ENCODE data around the gene KCNJ10. TPM values are rescaled to one million over a fixed set of nuclear protein-coding genes. Genes with fewer than 3 reads are reported as not detected.

Gene KCNJ10
- polyA plus RNA-seq, 1 donor (not counting 4 experiments of a cell fraction or from before 2014, with no cell fraction given): not detected

GRCh38 chr1:160053548-160054365 is 16.2 kb downstream of the KCNJ10 start:
- H3K79me2 ChIP-seq (ENCODE audit: control insufficient read depth, insufficient read depth, low read length): no peaks in the 10 kb centered on the region
- DNase-seq (ENCODE audit: low read depth, low spot score) (no peak), FAIRE-seq (no peak)
- H3K27ac ChIP-seq (ENCODE audit: control insufficient read depth, insufficient read depth, low read length): no peak overlapping the region
- no peak overlapping the region for H2AFZ ChIP-seq (ENCODE audit: control insufficient read depth, low read length)
- H3K4me3 ChIP-seq (ENCODE audit: control insufficient read depth in 2 of 3, extremely low read depth in 1 of 3, insufficient read depth in 2 of 3, low read depth in 1 of 3, low read length in 3 of 3): no peak overlapping the region
- H3K9me3 ChIP-seq (ENCODE audit: control insufficient read depth, low read depth, low read length): no peaks in the 10 kb centered on the region
- dilution Hi-C loops (cut with MboI; ENCODE audit: extremely low pct_ligation_motif_present, low sequenced_read_pairs): no loop called here
- peaks cover 38% of the 10 kb centered on the region for H3K27me3 ChIP-seq (ENCODE audit: control insufficient read depth, extremely low read depth, insufficient read depth, low read length)
- H3K4me2 ChIP-seq (ENCODE audit: control insufficient read depth, extremely low read depth, insufficient read depth, low read depth, low read length): no peak overlapping the region
- no peak overlapping the region for H3K9ac ChIP-seq (ENCODE audit: control insufficient read depth, extremely low read depth, insufficient read depth, low read length)
- no peaks in the 10 kb centered on the region for H3K36me3 ChIP-seq (ENCODE audit: control insufficient read depth in 2 of 2, extremely low read depth in 1 of 2, insufficient read depth in 2 of 2, low read length in 2 of 2)
- no peaks in the 10 kb centered on the region for H3K4me1 ChIP-seq (ENCODE audit: control insufficient read depth, extremely low read depth, insufficient read depth, low read length)
- no peaks in the 10 kb centered on the region for H4K20me1 ChIP-seq (ENCODE audit: control insufficient read depth, extremely low read depth, insufficient read depth, low read length)
- H3K9me1 ChIP-seq (ENCODE audit: control insufficient read depth, extremely low read depth, insufficient read depth, low read length): no peaks in the 10 kb centered on the region
- TF ChIP-seq CTCF (optimal IDR thresholded peaks at IDR 0.05 in 1 of 3, IDR thresholded peaks at IDR 0.05 in 1 of 3, conservative IDR thresholded peaks at IDR 0.05 in 1 of 3; ENCODE audit: extremely low read depth in 1 of 3, insufficient read depth in 2 of 3, low read length in 3 of 3) (no peak), EZH2 (IDR thresholded peaks at IDR 0.05; ENCODE audit: low read length) (no peak)

GRCh38 chr1:160052936-160053335 is 17.0 kb downstream of the KCNJ10 start:
- Histone ChIP-seq H3K27ac (ENCODE audit: control insufficient read depth, insufficient read depth, low read length) (no peak overlapping the region), H3K4me2 (ENCODE audit: control insufficient read depth, extremely low read depth, insufficient read depth, low read depth, low read length) (no peak overlapping the region), H3K4me3 (ENCODE audit: control insufficient read depth in 2 of 3, extremely low read depth in 1 of 3, insufficient read depth in 2 of 3, low read depth in 1 of 3, low read length in 3 of 3) (no peak overlapping the region), H3K79me2 (ENCODE audit: control insufficient read depth, insufficient read depth, low read length) (no peaks in the 10 kb centered on the region), H3K9me3 (ENCODE audit: control insufficient read depth, low read depth, low read length) (no peaks in the 10 kb centered on the region), H2AFZ (ENCODE audit: control insufficient read depth, low read length) (no peak overlapping the region), H4K20me1 (ENCODE audit: control insufficient read depth, extremely low read depth, insufficient read depth, low read length) (no peaks in the 10 kb centered on the region), H3K9ac (ENCODE audit: control insufficient read depth, extremely low read depth, insufficient read depth, low read length) (no peak overlapping the region), H3K36me3 (ENCODE audit: control insufficient read depth in 2 of 2, extremely low read depth in 1 of 2, insufficient read depth in 2 of 2, low read length in 2 of 2) (no peaks in the 10 kb centered on the region), H3K9me1 (ENCODE audit: control insufficient read depth, extremely low read depth, insufficient read depth, low read length) (no peaks in the 10 kb centered on the region), H3K27me3 (ENCODE audit: control insufficient read depth, extremely low read depth, insufficient read depth, low read length) (peaks cover 38% of the 10 kb centered on the region), H3K4me1 (ENCODE audit: control insufficient read depth, extremely low read depth, insufficient read depth, low read length) (no peaks in the 10 kb centered on the region)
- FAIRE-seq (no peak), DNase-seq (ENCODE audit: low read depth, low spot score) (no peak)
- dilution Hi-C loops (cut with MboI; ENCODE audit: extremely low pct_ligation_motif_present, low sequenced_read_pairs): no loop called here
- TF ChIP-seq EZH2 (IDR thresholded peaks at IDR 0.05; ENCODE audit: low read length) (no peak), CTCF (optimal IDR thresholded peaks at IDR 0.05 in 1 of 3, IDR thresholded peaks at IDR 0.05 in 1 of 3, conservative IDR thresholded peaks at IDR 0.05 in 1 of 3; ENCODE audit: extremely low read depth in 1 of 3, insufficient read depth in 2 of 3, low read length in 3 of 3) (no peak)

All from keratinocyte (primary cell).